GM21381 (cell line): ENCODE data around the gene SULT2A1.
"Not testable (repeated sequence)": the region's sequence is repeated elsewhere in the genome, so short reads cannot be mapped to it uniquely, and the experiment has no call there.

ENCODE experiments used
- ATAC-seq: cut with Tn5 transposase; IDR thresholded peaks from one replicate; pipeline ENCODE4 v1.9.1; 2021; ENCODE audit warnings: mild to moderate bottlenecking, moderate library complexity; ENCODE audit not compliant: unreplicated experiment

The SULT2A1 gene

DNA sequence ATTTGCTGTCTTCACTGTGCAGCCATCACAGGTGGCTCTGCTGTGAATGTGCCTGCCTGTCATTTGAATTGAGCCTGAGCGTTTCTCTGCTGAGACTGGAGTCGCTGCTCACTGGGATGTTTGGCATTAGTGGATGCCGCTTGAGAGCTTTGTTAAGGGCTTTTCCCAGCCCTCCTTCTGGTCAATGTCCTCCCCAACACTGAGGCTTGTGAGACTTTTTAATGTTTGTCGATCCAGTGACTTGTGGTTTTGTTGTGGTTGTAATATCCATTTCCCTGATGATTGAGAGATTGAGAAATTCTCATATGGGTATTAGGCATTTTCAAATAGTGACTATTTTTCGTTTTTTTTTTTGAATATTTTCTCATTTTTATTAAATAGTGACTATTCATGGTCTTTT, 24.5 kb downstream of the SULT2A1 start:
- ATAC-seq = no peak

DNA sequence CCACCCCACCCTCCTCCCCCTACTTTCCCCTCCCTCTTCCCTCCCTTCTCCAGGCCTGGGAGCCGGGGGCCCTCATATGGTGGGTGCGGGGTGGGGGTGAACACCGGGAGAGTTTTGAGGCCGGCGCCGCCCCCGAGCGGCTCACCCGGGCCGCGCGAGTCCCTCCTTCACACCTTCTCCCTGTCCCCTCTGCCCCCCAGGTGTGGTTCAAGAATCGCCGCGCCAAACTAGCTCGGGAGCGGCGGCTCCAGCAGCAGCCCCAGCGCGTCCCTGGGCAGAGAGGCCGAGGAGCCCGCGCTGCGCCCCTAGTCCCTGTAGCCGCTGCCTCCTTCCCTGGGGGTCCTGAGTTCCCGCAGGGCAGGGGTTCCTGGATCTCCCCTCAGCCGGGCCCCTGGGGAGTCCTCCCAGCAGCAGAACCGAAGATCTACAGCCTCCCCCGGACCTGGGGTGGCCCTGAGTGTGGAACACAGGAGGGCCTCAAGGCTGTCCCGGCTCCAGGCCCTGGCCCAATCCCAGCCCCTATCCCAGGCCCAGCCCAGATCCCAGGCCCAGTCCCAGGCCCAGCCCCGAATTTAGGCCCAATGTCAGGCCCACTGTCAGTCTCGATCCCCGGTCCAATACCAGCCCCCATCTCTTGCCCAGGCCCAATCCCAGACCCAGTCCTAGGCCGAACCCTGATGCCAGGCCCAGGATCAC, 25.4 kb downstream of the SULT2A1 start:
- ATAC-seq = no peak

DNA sequence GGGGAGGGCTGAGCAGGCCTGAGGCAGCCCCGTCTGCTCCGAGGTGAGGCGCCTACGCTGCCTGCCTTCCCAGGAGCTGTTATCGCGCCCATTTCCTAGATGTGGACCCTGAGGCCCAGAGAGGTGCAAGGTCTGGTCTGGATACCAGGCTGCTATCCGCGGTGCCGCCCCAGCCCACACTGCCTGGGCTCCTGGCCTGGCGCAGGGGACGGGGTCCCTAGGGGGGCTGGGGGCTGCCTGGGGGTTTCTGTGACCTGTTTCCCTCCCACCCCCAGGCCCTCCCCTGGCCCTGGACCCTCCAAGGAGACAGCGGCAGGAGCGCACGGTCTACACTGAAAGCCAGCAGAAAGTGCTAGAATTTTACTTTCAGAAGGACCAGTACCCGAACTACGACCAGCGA, 26.3 kb downstream of the SULT2A1 start:
- not testable (repeated sequence) for ATAC-seq

DNA sequence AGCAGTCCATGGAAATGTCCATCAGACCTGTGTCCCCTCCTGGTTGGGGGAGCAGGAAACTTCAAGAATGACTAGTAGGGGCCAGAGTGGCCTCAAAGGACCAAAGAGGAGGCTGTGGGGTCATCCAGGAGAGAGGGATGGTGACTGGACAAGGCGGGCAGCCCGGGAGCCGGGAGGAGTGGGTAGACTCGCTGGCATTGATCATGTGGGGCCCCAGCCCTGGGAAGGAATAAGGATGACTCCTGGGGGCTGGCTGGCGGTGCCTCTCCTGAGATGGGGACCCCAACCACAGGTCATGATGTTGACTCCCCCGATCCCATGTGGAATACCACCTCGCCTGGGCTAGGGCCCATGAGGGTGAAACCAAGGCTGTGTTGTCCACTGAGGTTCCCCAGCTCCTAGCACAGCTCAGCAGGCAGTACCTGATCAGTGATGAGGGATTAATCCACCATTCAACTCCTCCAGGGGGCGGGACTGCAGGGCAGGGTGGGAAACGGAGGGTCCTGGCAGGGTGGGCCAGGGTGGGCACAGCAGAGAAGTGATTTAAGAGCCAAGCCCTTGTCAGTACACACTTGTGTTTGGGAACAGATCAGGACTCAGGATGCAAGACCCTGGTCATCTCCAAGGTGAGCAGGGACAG, 27.3 kb downstream of the SULT2A1 start, which contains the start of gene TPRX2:
TSS of gene TPRX2 (plus strand) at position 590 of the 640 bp plus-strand sequence. CDS start at position 602, 12 bp downstream.
- not testable (repeated sequence) for ATAC-seq

DNA sequence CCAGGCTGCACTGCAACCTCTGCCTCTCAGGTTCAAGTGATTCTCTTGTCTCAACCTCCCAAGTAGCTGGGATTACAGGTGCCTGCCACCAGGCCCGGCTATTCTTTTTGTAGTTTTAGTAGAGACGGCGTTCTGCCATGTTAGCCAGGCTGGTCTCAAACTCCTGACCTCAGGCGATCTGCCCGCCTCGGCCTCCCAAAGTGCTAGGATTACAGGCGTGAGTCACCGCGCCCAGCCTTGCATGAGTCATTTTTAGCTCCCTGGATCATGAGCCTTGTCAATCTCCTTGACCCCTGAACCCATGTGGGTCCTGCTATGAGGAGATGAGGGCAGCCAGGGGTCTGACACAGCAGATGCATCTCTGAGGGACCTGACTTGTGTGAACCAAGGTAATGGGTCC, 27.9 kb downstream of the SULT2A1 start:
- not testable (repeated sequence) for ATAC-seq

DNA sequence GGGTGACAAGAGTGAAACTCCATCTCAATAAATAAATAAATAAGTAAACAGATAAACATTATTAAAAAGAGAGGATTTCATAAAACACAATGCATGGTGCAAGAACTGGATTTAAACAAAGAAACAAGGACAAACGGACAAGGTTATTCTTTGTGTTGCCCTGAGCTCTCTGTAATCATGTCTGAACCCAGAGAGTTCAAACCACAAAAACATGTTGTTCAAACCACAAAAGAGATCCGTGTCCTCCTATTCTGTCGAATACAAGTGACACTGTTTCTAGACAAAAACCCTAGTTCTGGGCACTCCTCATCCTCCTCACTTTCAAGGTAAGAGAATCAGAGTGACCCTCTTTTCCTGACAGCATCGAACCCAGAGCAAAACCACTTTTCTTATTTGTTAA, 31.7 kb downstream of the SULT2A1 start:
- no peak for ATAC-seq

DNA sequence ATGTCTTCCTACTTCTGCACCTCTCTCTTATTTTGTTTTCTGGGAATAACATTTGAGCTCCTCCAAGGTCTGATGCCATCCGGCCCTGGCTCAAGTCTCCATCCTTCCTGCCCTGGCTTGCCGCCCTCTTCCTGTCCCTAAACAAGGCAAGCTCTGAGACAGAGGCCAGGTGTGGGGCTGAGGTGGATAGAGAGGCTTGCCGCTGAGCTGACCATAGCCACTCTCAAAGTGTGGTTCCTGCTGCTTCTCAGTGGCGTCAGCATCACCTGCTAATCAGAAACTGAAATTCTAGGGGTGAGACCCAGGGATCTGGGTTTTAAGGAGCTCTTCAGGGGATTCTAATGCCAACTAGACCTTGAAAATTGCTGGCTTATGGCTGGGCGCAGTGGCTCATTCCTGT, 33.1 kb downstream of the SULT2A1 start:
- ATAC-seq = no peak

DNA sequence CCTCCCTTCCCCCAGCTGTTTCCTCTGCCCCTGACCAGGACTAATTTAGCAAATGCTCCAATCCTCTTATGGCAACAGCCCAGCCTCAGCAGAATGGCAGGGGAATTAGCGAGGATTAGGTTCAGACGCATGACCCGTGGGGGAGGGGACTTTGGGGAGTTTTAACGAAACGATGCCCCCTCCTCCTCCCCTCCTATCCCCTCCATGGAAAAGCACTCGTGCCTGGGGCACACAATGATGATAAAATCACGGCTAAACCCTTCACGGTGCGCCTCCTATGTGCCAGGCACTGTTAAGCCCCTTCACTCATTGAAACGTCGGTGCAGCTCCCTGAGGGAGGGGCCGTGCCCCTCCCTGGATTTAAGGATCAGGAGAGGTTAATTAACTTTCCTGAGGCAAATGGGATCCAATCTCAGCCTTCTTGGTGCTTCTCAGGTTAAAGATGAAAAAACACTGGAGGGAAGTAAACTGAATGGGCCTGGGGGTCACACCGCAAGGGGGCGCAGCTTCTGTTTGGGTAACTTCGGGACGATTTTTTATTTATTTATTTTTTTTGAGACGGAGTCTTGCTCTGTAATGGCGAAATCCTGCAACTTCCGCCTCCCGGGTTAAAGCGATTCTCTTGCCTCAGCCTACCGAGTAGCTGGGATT, 37.2 kb downstream of the SULT2A1 start:
- ATAC-seq = no peak

DNA sequence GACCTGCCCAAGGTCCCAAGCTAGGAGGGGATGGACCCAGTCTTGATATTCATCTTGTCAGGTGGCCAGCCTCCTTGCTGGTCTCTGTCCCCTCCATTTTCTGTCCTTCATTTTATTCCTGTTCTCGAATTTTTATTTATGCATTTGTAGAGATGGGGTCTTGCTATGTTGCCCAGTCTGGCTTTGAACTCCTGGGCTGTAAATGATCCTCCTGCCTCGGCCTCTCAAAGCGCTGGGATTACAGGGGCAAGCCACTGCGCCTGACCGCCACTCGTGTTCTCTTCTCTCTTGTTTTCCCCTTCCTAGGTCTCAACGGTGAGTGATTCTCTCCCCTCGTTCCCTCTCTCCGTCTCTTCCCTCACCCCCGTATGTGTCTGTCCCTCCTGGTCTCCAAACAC, 37.7 kb downstream of the SULT2A1 start:
- no peak for ATAC-seq

DNA sequence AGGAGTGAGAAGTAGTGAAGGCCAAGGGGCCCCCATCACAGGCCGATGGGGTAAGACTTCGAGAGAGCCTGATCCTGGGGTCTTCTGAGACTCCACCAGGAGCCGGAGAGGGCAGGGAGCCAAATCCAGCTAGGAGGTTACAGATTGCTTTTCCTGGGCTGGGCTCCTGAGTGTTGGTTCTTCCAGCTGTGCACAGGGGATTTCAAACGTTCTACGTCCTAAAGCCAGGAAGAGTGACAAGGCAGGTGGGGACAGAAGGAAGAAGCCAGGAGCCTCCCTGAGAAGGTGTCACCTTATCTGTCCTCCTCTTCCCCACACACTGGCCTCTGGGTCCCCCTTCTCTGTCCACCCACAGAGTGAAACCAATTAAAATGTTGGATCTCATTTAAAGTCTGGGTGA, 43.2 kb downstream of the SULT2A1 start:
- no peak for ATAC-seq

DNA sequence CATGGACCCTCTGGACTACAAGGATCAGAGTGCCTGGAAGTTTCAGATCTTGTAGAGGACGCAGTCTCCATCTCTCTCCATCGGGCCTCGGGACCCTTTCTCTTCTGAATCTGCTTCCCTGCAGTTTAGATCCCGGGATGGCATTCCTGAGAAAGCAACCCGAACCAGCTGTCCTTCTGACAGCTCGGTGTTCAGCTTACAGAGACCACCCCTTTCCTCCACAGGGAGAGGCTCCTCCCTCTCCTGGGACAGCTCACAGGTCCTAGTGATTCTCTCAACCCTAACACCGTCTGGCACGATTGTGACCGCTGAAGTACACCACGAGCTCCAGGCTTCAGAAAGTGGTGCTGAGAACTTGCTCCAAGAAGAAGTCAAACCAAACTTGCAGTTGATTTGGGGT, 46.2 kb downstream of the SULT2A1 start:
- no peak for ATAC-seq

DNA sequence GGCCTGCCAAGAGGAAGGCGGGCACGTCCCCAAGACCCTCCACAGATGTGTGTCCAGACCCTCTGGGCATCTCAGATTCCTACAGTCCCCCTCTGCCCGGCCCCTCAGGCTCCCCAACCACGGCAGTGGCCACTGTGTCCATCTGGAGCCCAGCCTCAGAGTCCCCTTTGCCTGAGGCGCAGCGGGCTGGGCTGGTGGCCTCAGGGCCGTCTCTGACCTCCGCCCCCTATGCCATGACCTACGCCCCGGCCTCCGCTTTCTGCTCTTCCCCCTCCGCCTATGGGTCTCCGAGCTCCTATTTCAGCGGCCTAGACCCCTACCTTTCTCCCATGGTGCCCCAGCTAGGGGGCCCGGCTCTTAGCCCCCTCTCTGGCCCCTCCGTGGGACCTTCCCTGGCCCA, 46.7 kb downstream of the SULT2A1 start:
- no peak for ATAC-seq

DNA sequence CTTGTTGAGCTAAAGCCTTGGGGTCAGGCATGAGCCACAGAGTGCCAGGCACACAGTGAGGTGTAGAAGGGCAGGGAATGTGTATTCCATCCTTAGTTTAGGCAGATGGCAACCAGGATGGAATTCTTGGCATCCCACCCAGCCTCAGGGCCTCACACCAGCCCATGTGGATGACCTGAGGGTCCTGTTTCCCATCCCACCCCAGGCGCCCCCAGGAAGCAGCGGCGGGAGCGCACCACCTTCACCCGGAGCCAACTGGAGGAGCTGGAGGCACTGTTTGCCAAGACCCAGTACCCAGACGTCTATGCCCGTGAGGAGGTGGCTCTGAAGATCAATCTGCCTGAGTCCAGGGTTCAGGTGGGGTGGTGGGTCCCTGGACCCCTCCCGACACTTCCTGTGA, 50.1 kb downstream of the SULT2A1 start:
- no peak for ATAC-seq

DNA sequence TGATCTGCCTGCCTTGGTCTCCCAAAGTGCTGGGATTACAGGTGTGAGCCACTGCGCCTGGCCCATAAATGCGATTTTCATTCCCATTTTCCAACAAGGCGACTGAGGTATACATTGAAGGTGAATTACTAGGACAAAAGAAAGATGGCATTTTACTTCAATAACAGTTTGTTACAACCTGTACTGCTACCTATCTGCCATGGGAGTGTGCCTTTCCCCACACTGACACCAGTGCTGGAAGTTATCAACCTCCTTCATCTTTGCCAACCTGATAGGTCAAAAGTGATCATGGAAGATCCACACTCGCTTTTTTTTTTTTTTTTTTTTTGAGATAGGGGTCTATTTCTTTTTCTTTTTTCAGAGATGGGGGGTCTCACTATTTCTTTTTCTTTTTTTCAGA, 53.4 kb downstream of the SULT2A1 start:
- ATAC-seq = no peak

DNA sequence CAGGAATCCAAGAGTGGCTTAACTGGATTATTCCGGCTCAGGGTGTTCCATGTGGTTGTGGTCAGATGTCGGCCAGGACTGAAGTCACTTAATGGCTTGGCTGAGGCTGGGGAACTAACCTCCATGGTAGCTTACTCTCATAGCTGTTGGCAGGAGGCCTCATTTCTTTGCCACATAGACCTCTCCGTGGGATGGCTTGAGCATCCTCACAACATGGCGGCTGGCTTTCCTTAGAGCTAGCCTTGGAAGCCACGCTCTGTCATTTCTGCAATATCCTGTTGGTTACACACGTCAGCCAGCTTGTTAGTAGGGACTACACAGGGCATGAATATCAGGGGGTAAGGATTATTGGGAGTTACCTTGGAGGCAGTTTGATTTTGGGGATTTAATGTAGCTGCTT, 59.3 kb downstream of the SULT2A1 start:
- ATAC-seq = no peak

DNA sequence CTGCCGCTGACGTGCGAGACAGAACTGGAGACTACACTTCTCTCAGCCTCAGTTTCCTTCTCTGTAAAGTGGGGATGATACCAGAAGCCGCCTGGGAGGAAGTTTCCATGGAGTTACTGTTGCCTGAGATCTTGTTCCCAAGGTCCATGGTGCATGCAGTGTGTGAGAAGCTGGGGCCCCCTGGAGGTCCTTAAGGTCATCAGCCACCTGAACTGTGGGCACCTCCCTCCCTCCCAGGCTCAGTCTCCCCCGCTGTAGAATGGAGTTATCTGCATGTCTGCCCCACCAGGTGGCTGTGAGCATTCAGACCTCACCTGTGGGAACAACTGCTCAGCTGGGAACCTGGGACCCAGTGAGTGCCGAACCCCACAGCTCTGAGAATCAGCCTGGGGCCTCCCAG, 61.7 kb downstream of the SULT2A1 start:
- ATAC-seq = no peak

DNA sequence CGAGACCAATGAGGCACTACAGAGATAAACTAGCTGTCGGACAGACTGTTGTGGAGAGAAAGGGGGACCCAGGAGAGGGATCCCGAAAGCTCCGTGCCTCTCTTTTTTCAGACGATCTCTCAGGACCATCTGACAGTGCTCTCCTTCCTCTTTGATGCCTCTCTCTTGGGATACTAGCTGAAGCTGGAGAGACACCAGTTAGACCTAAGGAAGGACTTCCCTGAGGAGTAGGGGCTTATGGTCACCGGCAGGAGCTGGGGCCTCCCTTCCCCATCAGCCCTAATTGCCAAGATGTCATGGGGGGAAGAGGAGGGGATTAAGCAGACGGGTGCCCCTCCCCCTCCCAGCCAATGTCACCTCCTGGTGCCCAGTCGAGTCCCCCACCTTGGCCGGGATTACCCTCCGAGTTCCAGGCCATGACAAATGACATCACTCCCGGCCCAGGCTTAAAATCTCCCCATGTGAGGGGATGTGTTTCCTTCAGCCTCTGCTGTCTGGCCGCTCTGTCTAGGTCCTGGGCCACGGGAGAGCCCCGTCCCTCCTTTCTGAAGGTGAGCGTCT, 64.6 kb downstream of the SULT2A1 start, which contains the start of gene CRX:
TSS of gene CRX (plus strand) at position 478 of the 561 bp plus-strand sequence. CDS start 12,507 bp downstream, outside the sequence.
- ATAC-seq = no peak
